NK-92 (cell line): Measurements from ENCODE around the gene DNAH9.

Experiments
- DNase-seq: peaks from one replicate; lab custom pipeline; 2025; ENCODE audit not compliant: unreplicated experiment; lab: John Stamatoyannopoulos, UW

DNAH9 gene

GRCh38 chr17:11747441-11747840 lies 149.2 kb downstream of the DNAH9 start:
- no peak for DNase-seq

- no peak for DNase-seq
Observed at GRCh38 chr17:11757815-11758214, 159.5 kb downstream of the DNAH9 start.

GRCh38 chr17:11768106-11768505 lies 169.8 kb downstream of the DNAH9 start:
- DNase-seq, result no peak

GRCh38 chr17:11768981-11769380 lies 170.7 kb downstream of the DNAH9 start:
- no peak for DNase-seq

GRCh38 chr17:11772031-11772430 lies 173.8 kb downstream of the DNAH9 start:
- no peak for DNase-seq

- DNase-seq, result no peak
Observed at GRCh38 chr17:11779892-11780291, 181.6 kb downstream of the DNAH9 start.

- no peak for DNase-seq
Observed at GRCh38 chr17:11780621-11781020, 182.4 kb downstream of the DNAH9 start.

- no peak for DNase-seq
Observed at GRCh38 chr17:11786711-11787438, 188.6 kb downstream of the DNAH9 start.

GRCh38 chr17:11795906-11796305 lies 197.6 kb downstream of the DNAH9 start:
- DNase-seq, result no peak

GRCh38 chr17:11797803-11798202 lies 199.5 kb downstream of the DNAH9 start:
- DNase-seq, result no peak

GRCh38 chr17:11803231-11803969 lies 205.1 kb downstream of the DNAH9 start:
- no peak for DNase-seq

GRCh38 chr17:11805138-11805537 lies 206.9 kb downstream of the DNAH9 start:
- no peak for DNase-seq

- no peak for DNase-seq
Observed at GRCh38 chr17:11805952-11806351, 207.7 kb downstream of the DNAH9 start.

GRCh38 chr17:11807606-11808005 lies 209.3 kb downstream of the DNAH9 start:
- no peak for DNase-seq

GRCh38 chr17:11813278-11813677 lies 215.0 kb downstream of the DNAH9 start:
- no peak for DNase-seq

- DNase-seq, result no peak
Observed at GRCh38 chr17:11813871-11814270, 215.6 kb downstream of the DNAH9 start.

- DNase-seq, result no peak
Observed at GRCh38 chr17:11814655-11815262, 216.5 kb downstream of the DNAH9 start.

GRCh38 chr17:11816409-11816808 lies 218.1 kb downstream of the DNAH9 start:
- DNase-seq, result no peak

GRCh38 chr17:11823862-11824261 lies 225.6 kb downstream of the DNAH9 start:
- DNase-seq, result no peak

GRCh38 chr17:11825572-11826209 lies 227.4 kb downstream of the DNAH9 start:
- no peak for DNase-seq

- DNase-seq, result no peak
Observed at GRCh38 chr17:11832401-11833137, 234.3 kb downstream of the DNAH9 start.
